Transverse colon (tissue), 4 donors: ENCODE data around the gene SLIT1.

ENCODE experiments used
- CTCF ChIP-seq, 5 experiments: fragments of 200-600 bp in 3 of 5; fragments of 450-650 bp in 2 of 5; sonication (generic) in 3 of 5; IDR thresholded peaks; 1 replicate in 2 of 5; 2 replicates in 3 of 5; pipeline ENCODE4 v1.5.1; 2016 to 2017; ENCODE audit warnings: antibody characterized with exemption in 5 of 5, inconsistent platforms in 3 of 5, mild to moderate bottlenecking in 2 of 5, moderate library complexity in 1 of 5
- EP300 ChIP-seq: sonication (generic); formaldehyde crosslinking; IDR thresholded peaks from one replicate; pipeline ENCODE4 v1.6.1; 2017; ENCODE audit warnings: antibody characterized with exemption, low read depth
- POLR2A ChIP-seq: fragments of 450-650 bp; IDR thresholded peaks from one replicate; pipeline ENCODE4 v1.6.1; 2016; ENCODE audit warnings: antibody characterized with exemption, mild to moderate bottlenecking, moderate library complexity
- POLR2AphosphoS5 ChIP-seq, 3 donors: sonication (generic); formaldehyde crosslinking; IDR thresholded peaks; one replicate each; pipeline ENCODE4 v1.6.1; 2016; ENCODE audit warnings: antibody characterized with exemption in 3 of 3

DNA sequence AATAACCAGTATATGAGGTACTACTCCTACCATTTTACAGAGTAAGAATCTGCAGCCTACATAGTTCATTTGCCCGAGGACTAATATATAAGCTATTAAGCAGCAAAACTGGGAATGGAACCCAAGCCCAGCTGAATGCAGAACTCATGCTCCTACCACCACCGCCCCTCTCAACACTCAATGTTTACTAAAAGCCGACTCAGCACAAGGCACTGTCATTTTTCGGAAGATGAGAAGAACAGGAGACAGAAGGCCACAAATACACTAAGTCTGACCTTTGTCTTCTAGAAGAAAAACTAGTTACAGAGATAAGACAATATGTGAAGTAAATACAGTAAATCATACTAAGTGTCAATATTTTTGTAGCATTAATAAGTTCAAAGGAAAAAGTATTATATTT is 40.6 kb upstream of the SLIT1 start:
- TF ChIP-seq CTCF (IDR thresholded peaks at IDR 0.05) (no peak), EP300 (no peak), POLR2AphosphoS5 (IDR thresholded peaks at IDR 0.05) (no peak), POLR2A (no peak)
